NCI-H2227 (cell line): ENCODE measurements around the gene PAM.
"Not testable (repeated sequence)": the region's sequence is repeated elsewhere in the genome, so short reads cannot be mapped to it uniquely, and the experiment has no call there.

Experiments used
- DNase-seq: peaks from one replicate; lab custom pipeline; 2025; ENCODE audit not compliant: unreplicated experiment; lab: John Stamatoyannopoulos, UW

PAM gene

GRCh38 chr5:103035701-103036100 is 280.6 kb downstream of the PAM start:
- no peak for DNase-seq

- DNase-seq: no peak
These were observed 281.5 kb downstream of the PAM start for GRCh38 chr5:103036601-103037000.

- no peak for DNase-seq
These were observed 282.8 kb downstream of the PAM start for GRCh38 chr5:103037673-103038455.

GRCh38 chr5:103041071-103041676 is 286.1 kb downstream of the PAM start:
- peak; percentile 57 for DNase-seq

- not testable (repeated sequence) for DNase-seq
These were observed 291.6 kb downstream of the PAM start for GRCh38 chr5:103046706-103047105.

- DNase-seq: no peak
These were observed 302.4 kb downstream of the PAM start for GRCh38 chr5:103057208-103058130.

GRCh38 chr5:103059525-103059924 is 304.4 kb downstream of the PAM start:
- no peak for DNase-seq

GRCh38 chr5:103060424-103060954 is 305.4 kb downstream of the PAM start:
- no peak for DNase-seq

GRCh38 chr5:103066326-103066725 is 311.2 kb downstream of the PAM start:
- DNase-seq: no peak

GRCh38 chr5:103073500-103073899 is 318.4 kb downstream of the PAM start:
- not testable (repeated sequence) for DNase-seq

- DNase-seq: no peak
These were observed 320.3 kb downstream of the PAM start for GRCh38 chr5:103075442-103075841.
